Cardiac fibroblast (primary cell): Measurements from ENCODE around the gene P2RY2.
"Not testable (repeated sequence)": the region's sequence is repeated elsewhere in the genome, so short reads cannot be mapped to it uniquely, and the experiment has no call there.

Source experiments
- DNase-seq, 2 donors: peaks; one replicate each; pipeline versions ENCODE4 v3.0.0 to v3.0.0-alpha.2; 2010; ENCODE audit warnings: low read depth in 2 of 2
- H3K4me3 ChIP-seq, 2 donors: replicated peaks in 1 of 2; 1 replicate in 1 of 2; 2 replicates in 1 of 2; pipeline ENCODE4 v1.5.1; 2011; ENCODE audit warnings: low read depth in 2 of 2, low read length in 2 of 2, mild to moderate bottlenecking in 2 of 2, moderate library complexity in 1 of 2
- CTCF ChIP-seq: IDR thresholded peaks from one replicate; pipeline ENCODE4 v1.5.1; 2011; ENCODE audit warnings: low read depth, mild to moderate bottlenecking, low read length, inconsistent platforms

Gene P2RY2

GRCh38 chr11:73193251-73194033, 24.6 kb upstream of the P2RY2 start:
- H3K4me3 ChIP-seq = no peak overlapping the region
- no peak for DNase-seq
- no peak for TF ChIP-seq CTCF

DNA sequence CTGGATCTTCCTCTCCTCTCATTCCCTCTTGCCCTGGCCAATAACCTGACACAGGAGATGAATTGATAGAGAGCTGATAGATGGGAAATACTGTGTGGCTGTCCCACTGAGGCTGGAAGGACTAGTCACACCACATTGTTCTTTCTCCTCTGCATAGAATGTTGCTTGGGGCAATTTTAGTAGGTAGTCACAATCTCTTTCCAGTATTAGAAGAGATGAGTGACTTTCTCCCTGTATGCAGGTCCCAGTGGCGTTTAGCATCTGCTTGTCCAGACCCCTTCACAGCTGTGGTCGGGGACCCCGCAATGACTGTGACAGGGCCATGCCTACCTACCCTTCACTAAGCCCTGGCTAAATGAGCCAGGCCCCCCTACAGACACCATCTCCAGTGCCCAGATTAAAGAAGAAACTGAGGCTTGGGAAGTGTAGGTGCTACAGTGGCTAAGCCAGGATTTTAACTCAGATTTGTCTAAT, 24.0 kb upstream of the P2RY2 start:
- no peak for DNase-seq
- TF ChIP-seq CTCF = no peak
- H3K4me3 ChIP-seq = no peak overlapping the region

GRCh38 chr11:73194593-73194992, 23.5 kb upstream of the P2RY2 start:
- no peak for TF ChIP-seq CTCF
- no peak overlapping the region for H3K4me3 ChIP-seq
- DNase-seq = no peak

GRCh38 chr11:73195191-73196007, 22.7 kb upstream of the P2RY2 start:
- no peak overlapping the region for H3K4me3 ChIP-seq
- peak; percentile 12 for TF ChIP-seq CTCF
- DNase-seq = peak in 1 of 2 donors; percentile 45

GRCh38 chr11:73196576-73196975, 21.5 kb upstream of the P2RY2 start:
- no peak for DNase-seq
- no peak overlapping the region for H3K4me3 ChIP-seq
- no peak for TF ChIP-seq CTCF

DNA sequence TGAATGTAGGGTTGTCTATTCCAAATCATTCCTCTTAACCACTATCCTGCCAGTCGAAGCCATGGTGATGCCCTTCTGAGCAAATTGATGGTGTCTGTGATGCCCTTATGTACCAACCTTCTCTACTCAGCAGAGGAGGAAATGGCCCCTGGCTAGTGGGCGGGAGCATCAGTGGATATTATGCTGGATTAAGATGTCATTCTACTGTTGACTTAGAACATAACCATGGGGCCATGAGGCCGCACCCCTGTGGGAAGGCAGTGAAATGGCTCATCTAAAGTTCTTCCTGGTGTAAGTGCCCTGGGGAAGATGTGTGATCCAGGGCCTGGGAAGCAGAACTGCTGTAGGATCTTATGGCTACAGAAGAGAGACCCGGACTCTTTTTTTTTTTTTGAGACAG, 20.7 kb upstream of the P2RY2 start:
- TF ChIP-seq CTCF = no peak
- H3K4me3 ChIP-seq = no peak overlapping the region
- DNase-seq = no peak

DNA sequence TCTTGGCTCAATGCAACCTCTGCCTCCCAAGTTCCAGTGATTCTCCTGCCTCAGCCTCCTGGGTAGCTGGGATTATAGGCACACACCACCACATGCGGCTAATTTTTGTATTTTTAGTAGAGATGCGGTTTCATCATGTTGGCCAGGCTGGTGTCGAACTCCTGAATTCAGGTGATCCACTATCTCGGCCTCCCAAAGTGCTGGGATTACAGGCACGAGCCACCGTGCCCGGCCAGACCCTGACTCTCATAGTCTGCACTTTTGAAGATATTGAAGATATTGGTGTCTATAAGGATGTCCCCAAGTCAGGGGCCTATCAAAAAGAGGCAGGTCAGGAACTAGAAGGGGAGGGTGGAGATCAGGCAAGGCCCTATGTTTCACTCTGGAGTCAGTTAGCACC, 20.3 kb upstream of the P2RY2 start:
- not testable (repeated sequence) for DNase-seq

More for the DNA sequence above, 20.3 kb upstream of the P2RY2 start:
- H3K4me3 ChIP-seq = not testable (repeated sequence)
